ENCODE data around the gene SUN5.

- TF ChIP-seq, protein P1, sequence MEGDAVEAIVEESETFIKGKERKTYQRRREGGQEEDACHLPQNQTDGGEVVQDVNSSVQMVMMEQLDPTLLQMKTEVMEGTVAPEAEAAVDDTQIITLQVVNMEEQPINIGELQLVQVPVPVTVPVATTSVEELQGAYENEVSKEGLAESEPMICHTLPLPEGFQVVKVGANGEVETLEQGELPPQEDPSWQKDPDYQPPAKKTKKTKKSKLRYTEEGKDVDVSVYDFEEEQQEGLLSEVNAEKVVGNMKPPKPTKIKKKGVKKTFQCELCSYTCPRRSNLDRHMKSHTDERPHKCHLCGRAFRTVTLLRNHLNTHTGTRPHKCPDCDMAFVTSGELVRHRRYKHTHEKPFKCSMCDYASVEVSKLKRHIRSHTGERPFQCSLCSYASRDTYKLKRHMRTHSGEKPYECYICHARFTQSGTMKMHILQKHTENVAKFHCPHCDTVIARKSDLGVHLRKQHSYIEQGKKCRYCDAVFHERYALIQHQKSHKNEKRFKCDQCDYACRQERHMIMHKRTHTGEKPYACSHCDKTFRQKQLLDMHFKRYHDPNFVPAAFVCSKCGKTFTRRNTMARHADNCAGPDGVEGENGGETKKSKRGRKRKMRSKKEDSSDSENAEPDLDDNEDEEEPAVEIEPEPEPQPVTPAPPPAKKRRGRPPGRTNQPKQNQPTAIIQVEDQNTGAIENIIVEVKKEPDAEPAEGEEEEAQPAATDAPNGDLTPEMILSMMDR (IDR thresholded peaks at IDR 0.05) = no peak
- TF ChIP-seq, protein P2, sequence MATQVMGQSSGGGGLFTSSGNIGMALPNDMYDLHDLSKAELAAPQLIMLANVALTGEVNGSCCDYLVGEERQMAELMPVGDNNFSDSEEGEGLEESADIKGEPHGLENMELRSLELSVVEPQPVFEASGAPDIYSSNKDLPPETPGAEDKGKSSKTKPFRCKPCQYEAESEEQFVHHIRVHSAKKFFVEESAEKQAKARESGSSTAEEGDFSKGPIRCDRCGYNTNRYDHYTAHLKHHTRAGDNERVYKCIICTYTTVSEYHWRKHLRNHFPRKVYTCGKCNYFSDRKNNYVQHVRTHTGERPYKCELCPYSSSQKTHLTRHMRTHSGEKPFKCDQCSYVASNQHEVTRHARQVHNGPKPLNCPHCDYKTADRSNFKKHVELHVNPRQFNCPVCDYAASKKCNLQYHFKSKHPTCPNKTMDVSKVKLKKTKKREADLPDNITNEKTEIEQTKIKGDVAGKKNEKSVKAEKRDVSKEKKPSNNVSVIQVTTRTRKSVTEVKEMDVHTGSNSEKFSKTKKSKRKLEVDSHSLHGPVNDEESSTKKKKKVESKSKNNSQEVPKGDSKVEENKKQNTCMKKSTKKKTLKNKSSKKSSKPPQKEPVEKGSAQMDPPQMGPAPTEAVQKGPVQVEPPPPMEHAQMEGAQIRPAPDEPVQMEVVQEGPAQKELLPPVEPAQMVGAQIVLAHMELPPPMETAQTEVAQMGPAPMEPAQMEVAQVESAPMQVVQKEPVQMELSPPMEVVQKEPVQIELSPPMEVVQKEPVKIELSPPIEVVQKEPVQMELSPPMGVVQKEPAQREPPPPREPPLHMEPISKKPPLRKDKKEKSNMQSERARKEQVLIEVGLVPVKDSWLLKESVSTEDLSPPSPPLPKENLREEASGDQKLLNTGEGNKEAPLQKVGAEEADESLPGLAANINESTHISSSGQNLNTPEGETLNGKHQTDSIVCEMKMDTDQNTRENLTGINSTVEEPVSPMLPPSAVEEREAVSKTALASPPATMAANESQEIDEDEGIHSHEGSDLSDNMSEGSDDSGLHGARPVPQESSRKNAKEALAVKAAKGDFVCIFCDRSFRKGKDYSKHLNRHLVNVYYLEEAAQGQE (IDR thresholded peaks at IDR 0.05; ENCODE audit: insufficient read depth in 1 of 2, low read depth in 2 of 2, low read length in 1 of 2) = no peak
- TF ChIP-seq SIN3A (IDR thresholded peaks at IDR 0.05; ENCODE audit: borderline replicate concordance, insufficient read depth, low read depth, low read length) (no peak), TCF7L2 (IDR thresholded peaks at IDR 0.05; ENCODE audit: low read depth, low read length) (no peak), POLR2AphosphoS5 (IDR thresholded peaks at IDR 0.05; ENCODE audit: low read depth, low read length) (no peak)
These were observed 27.3 kb upstream of the SUN5 start, which contains the start of gene BPIFB6 for GRCh38 chr20:33031531-33031930.

Measured in Panc1 (cell line).